Ovary (tissue), 9 donors: Measurements from ENCODE around the gene RSRC1. TPM values are rescaled to one million over a fixed set of nuclear protein-coding genes. Genes with fewer than 3 reads are reported as not detected.

Experiments used
- DNase-seq, 5 donors: peaks; one replicate each; pipeline ENCODE4 v3.0.0-alpha.2; 2019 to 2020
- H3K27ac ChIP-seq, 2 donors: fragments of 200-600 bp; one replicate each; pipeline versions ENCODE4 v1.5.1 to v1.8.0; 2019 to 2022
- H3K27me3 ChIP-seq: fragments of 200-600 bp; one replicate; pipeline ENCODE4 v1.8.0; 2022
- H3K36me3 ChIP-seq: fragments of 200-600 bp; sonication (generic); one replicate; pipeline ENCODE4 v1.5.1; 2019
- H3K4me1 ChIP-seq: one replicate; pipeline ENCODE4 v1.8.1; 2013; ENCODE audit warnings: mild to moderate bottlenecking, moderate library complexity; ENCODE audit not compliant: insufficient read depth
- H3K4me3 ChIP-seq: fragments of 200-600 bp; sonication (generic); one replicate; pipeline ENCODE4 v1.5.1; 2017
- H3K9me3 ChIP-seq, 2 donors: fragments of 200-600 bp in 1 of 2; sonication (generic) in 1 of 2; one replicate each; pipeline versions ENCODE4 v1.5.1 to v1.8.1; 2013 to 2019; ENCODE audit warnings: mild to moderate bottlenecking in 1 of 2, moderate library complexity in 1 of 2
- CTCF ChIP-seq, 3 donors: fragments of 450-650 bp in 2 of 3; fragments of 200-600 bp in 1 of 3; IDR thresholded peaks; one replicate each; pipeline versions ENCODE4 v1.5.1 to v1.8.0; 2016 to 2022; ENCODE audit warnings: antibody characterized with exemption in 3 of 3, mild to moderate bottlenecking in 1 of 3
- EP300 ChIP-seq: sonication (generic); formaldehyde crosslinking; IDR thresholded peaks from one replicate; pipeline ENCODE4 v1.6.1; 2017; ENCODE audit warnings: antibody characterized with exemption
- POLR2A ChIP-seq: fragments of 450-650 bp; IDR thresholded peaks from one replicate; pipeline ENCODE4 v1.6.1; 2017; ENCODE audit warnings: antibody characterized with exemption, mild to moderate bottlenecking, moderate library complexity
- WGBS, 3 donors: extraction: QIAGEN DNeasy Blood & Tissue Kit in 1 of 3; methylation state at CpG; one replicate each; pipeline versions ENCODE4 v1.1.5 to v1.1.7; 2013 to 2017; 5-methylcytosine and 5-hydroxymethylcytosine counted together
- intact Hi-C, 4 donors: fragments of 100-400 bp; cut with DNase I; formaldehyde crosslinking; loops; one replicate each; pipeline versions ENCODE4 v1.11.0 to v1.15.1; 2022 to 2023
- polyA plus RNA-seq, 2 donors: library from polyadenylated mRNA; stranded (reverse); fragments of 200-250 nt in 1 of 2; fragments of 350-450 nt in 1 of 2; fragmentation: Illumina TruSeq in 1 of 2; extraction: RNeasy Lipid Tissue Mini Kit (QIAGEN cat#74804) in 1 of 2; gene quantifications; one replicate each; pipeline ENCODE4 v1.2.3, GENCODE V29; 2013 to 2014
- total RNA-seq, 7 donors: library from RNA; depleted of rRNA in 2 of 7; stranded (reverse); fragments of >200 nt in 2 of 7; fragmentation: NEBNext Ultra II Directional in 3 of 7; extraction: Animal tissue kit (Norgen Biotek cat#: 25700) in 3 of 7; gene quantifications; one replicate each; pipeline versions ENCODE4 v1.1.0 to v1.2.4, GENCODE V29; 2016 to 2023
- donor health status: DM: no; HTN: no; CAD: no; lungs with moderate emphysema.
- donor health status: DM: no; HTN: no; CAD: no.
- donor health status: Bipolar disorder and iron deficiency.
- donor health status: DM: yes; HTN: yes; CAD: no.
- donor health status: DM: no; HTN: no; CAD: no.
- donor health status: DM: yes; HTN: yes; CAD: no.

The RSRC1 gene
- total and polyA plus RNA-seq, 9 donors = 13.4 to 45.1 (median 31.8) TPM

DNA sequence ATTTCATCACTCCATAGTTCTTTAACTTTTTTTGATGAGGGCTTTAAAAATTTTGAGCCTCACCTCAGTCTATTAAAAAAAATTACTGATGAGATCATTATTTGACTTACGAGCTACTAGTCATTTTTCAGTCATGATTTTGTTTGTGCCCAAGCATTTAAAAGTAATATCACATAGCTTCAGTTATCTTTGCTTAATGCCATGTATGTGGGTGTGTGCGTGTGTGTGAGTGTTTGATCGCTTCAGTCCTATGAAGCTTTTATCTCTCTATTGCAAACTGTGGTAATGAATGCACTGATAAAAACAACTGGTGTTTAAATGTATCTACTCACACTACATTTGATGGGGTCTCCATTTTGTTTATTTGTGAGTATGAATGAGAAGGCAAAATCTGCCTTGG, 49.8 kb downstream of the RSRC1 start:
- Histone ChIP-seq H3K27me3 (no peaks in the 10 kb centered on the region), H3K9me3 (no peaks in the 10 kb centered on the region), H3K27ac (no peak overlapping the region), H3K4me1 (no peaks in the 10 kb centered on the region), H3K4me3 (no peak overlapping the region), H3K36me3 (no peaks in the 10 kb centered on the region)
- TF ChIP-seq EP300 = no peak
- DNase-seq = no peak
- intact Hi-C loops = no loop called here
- 75 to 79% (median 76%) methylated on average over 3 of the region's 3 CpGs for WGBS, 3 donors

GRCh38 chr3:158160958-158161357, 51.1 kb downstream of the RSRC1 start:
- intact Hi-C loops = no loop called here
- DNase-seq = no peak
- Histone ChIP-seq H3K4me3 (no peak overlapping the region), H3K36me3 (no peaks in the 10 kb centered on the region), H3K27ac (no peak overlapping the region), H3K27me3 (no peaks in the 10 kb centered on the region), H3K9me3 (no peaks in the 10 kb centered on the region), H3K4me1 (no peaks in the 10 kb centered on the region)
- TF ChIP-seq POLR2A (no peak), CTCF (IDR thresholded peaks at IDR 0.05) (no peak), EP300 (no peak)

DNA sequence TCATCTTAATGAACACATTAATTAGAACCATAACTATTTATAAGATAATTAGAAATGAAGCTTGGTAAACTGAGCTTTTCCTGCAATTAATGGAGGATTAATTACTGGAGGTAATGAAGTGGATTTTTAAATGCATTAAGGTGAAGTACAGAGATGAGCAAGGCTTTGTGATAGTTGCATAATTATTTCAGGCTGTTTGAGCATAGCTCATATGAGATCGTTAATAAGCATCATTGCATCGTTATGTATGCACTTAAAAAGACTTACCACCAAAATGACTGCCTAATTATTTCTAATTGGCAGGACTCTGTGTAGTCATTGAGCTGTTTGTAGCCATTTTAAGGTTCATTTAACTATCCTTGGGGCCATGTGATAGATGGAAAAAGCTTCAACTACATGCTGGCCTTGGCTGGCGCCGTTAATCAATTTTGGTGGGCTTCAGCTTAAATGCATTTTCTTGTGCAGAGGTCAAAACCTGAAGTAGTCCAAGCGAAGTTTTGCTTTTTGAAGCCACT, 55.3 kb downstream of the RSRC1 start:
- no peaks in the 10 kb centered on the region for H3K9me3 ChIP-seq
- H3K27ac ChIP-seq = no peak overlapping the region
- H3K4me3 ChIP-seq = no peak overlapping the region
- H3K36me3 ChIP-seq = no peaks in the 10 kb centered on the region
- no peaks in the 10 kb centered on the region for H3K27me3 ChIP-seq
- intact Hi-C loops = no loop called here
- no peak for TF ChIP-seq POLR2A
- WGBS, 3 donors = 82 to 83% (median 82%) methylated on average over 5 of the region's 5 CpGs
- H3K4me1 ChIP-seq = no peaks in the 10 kb centered on the region
- no peak for DNase-seq

- H3K36me3 ChIP-seq = no peaks in the 10 kb centered on the region
- intact Hi-C loops = no loop called here
- no peak for DNase-seq
- H3K9me3 ChIP-seq = no peaks in the 10 kb centered on the region
- H3K27me3 ChIP-seq = no peaks in the 10 kb centered on the region
- no peaks in the 10 kb centered on the region for H3K4me1 ChIP-seq
- TF ChIP-seq POLR2A (no peak), CTCF (IDR thresholded peaks at IDR 0.05) (no peak), EP300 (no peak)
- no peak overlapping the region for H3K4me3 ChIP-seq
- no peak overlapping the region for H3K27ac ChIP-seq
These were observed 55.8 kb downstream of the RSRC1 start for GRCh38 chr3:158165730-158166129.

GRCh38 chr3:158166223-158166622, 56.3 kb downstream of the RSRC1 start:
- WGBS, 3 donors = 72 to 74% (median 72%) methylated on average over 2 of the region's 2 CpGs
- H3K27me3 ChIP-seq = no peaks in the 10 kb centered on the region
- no peak for DNase-seq
- intact Hi-C loops = no loop called here
- H3K4me1 ChIP-seq = no peaks in the 10 kb centered on the region
- H3K36me3 ChIP-seq = no peaks in the 10 kb centered on the region
- H3K4me3 ChIP-seq = no peak overlapping the region
- TF ChIP-seq CTCF (IDR thresholded peaks at IDR 0.05) (no peak), POLR2A (no peak), EP300 (no peak)
- no peak overlapping the region for H3K27ac ChIP-seq
- no peaks in the 10 kb centered on the region for H3K9me3 ChIP-seq
